Sigmoid colon (tissue), 4 donors: Measurements from ENCODE around the gene CACNA2D3.

ENCODE experiments used
- POLR2A ChIP-seq, 2 donors: fragments of 450-650 bp; IDR thresholded peaks; one replicate each; pipeline ENCODE4 v1.6.1; 2016; ENCODE audit warnings: antibody characterized with exemption in 2 of 2, mild to moderate bottlenecking in 2 of 2, moderate library complexity in 2 of 2
- POLR2AphosphoS5 ChIP-seq, 4 donors: sonication (generic); formaldehyde crosslinking; IDR thresholded peaks; one replicate each; pipeline ENCODE4 v1.6.1; 2017; ENCODE audit warnings: antibody characterized with exemption in 4 of 4
- TF ChIP-seq, protein P1 (sequence below), 4 experiments: fragments of 450-650 bp in 3 of 4; fragments of 200-600 bp in 1 of 4; IDR thresholded peaks; one replicate each; pipeline ENCODE4 v1.5.1; 2016 to 2019; ENCODE audit warnings: antibody characterized with exemption in 4 of 4, mild to moderate bottlenecking in 3 of 4, moderate library complexity in 2 of 4

DNA sequence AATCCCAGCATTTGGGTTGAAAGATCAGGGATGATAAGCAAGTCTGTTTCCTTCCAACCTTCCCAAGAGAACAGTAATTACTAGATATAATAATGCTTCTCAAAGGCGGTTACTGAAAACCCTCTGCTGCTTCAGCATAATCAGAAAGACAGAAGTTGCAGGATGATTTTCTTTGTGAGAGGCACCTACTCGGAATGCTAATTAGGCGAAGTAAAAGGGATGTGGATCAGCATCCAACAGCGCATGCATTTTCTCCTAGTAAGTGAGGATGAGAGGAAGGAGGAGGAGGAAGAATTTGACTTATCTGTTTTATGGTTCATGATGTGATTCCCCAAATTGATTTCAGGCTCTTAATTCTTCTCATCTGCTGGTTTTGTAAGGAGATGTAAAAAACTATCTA, 118.0 kb downstream of the CACNA2D3 start:
- TF ChIP-seq, protein P1, sequence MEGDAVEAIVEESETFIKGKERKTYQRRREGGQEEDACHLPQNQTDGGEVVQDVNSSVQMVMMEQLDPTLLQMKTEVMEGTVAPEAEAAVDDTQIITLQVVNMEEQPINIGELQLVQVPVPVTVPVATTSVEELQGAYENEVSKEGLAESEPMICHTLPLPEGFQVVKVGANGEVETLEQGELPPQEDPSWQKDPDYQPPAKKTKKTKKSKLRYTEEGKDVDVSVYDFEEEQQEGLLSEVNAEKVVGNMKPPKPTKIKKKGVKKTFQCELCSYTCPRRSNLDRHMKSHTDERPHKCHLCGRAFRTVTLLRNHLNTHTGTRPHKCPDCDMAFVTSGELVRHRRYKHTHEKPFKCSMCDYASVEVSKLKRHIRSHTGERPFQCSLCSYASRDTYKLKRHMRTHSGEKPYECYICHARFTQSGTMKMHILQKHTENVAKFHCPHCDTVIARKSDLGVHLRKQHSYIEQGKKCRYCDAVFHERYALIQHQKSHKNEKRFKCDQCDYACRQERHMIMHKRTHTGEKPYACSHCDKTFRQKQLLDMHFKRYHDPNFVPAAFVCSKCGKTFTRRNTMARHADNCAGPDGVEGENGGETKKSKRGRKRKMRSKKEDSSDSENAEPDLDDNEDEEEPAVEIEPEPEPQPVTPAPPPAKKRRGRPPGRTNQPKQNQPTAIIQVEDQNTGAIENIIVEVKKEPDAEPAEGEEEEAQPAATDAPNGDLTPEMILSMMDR (IDR thresholded peaks at IDR 0.05) = no peak
- TF ChIP-seq POLR2A (IDR thresholded peaks at IDR 0.05) (no peak), POLR2AphosphoS5 (IDR thresholded peaks at IDR 0.05) (no peak)
